ENCODE results near the gene SPTBN1.
"Not testable (repeated sequence)": the region's sequence is repeated elsewhere in the genome, so short reads cannot be mapped to it uniquely, and the experiment has no call there.

Gene SPTBN1

GRCh38 chr2:54691445-54692135, 235.5 kb downstream of the SPTBN1 start:
- in situ Hi-C loops (cut with HindIII; ENCODE audit: low sequenced_read_pairs) = no loop called here
- TF ChIP-seq, protein P1, sequence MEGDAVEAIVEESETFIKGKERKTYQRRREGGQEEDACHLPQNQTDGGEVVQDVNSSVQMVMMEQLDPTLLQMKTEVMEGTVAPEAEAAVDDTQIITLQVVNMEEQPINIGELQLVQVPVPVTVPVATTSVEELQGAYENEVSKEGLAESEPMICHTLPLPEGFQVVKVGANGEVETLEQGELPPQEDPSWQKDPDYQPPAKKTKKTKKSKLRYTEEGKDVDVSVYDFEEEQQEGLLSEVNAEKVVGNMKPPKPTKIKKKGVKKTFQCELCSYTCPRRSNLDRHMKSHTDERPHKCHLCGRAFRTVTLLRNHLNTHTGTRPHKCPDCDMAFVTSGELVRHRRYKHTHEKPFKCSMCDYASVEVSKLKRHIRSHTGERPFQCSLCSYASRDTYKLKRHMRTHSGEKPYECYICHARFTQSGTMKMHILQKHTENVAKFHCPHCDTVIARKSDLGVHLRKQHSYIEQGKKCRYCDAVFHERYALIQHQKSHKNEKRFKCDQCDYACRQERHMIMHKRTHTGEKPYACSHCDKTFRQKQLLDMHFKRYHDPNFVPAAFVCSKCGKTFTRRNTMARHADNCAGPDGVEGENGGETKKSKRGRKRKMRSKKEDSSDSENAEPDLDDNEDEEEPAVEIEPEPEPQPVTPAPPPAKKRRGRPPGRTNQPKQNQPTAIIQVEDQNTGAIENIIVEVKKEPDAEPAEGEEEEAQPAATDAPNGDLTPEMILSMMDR (IDR thresholded peaks at IDR 0.05; ENCODE audit: low read depth, low read length) = no peak
- DNase-seq (ENCODE audit: low read depth, low spot score) = no peak
- no peak overlapping the region for H3K4me3 ChIP-seq (ENCODE audit: low read depth, low read length)

GRCh38 chr2:54692556-54692955, 236.4 kb downstream of the SPTBN1 start:
- in situ Hi-C loops (cut with HindIII; ENCODE audit: low sequenced_read_pairs) = no loop called here
- no peak overlapping the region for H3K4me3 ChIP-seq (ENCODE audit: low read depth, low read length)
- DNase-seq (ENCODE audit: low read depth, low spot score) = no peak
- TF ChIP-seq, protein P1 (IDR thresholded peaks at IDR 0.05; ENCODE audit: low read depth, low read length) = no peak

DNA sequence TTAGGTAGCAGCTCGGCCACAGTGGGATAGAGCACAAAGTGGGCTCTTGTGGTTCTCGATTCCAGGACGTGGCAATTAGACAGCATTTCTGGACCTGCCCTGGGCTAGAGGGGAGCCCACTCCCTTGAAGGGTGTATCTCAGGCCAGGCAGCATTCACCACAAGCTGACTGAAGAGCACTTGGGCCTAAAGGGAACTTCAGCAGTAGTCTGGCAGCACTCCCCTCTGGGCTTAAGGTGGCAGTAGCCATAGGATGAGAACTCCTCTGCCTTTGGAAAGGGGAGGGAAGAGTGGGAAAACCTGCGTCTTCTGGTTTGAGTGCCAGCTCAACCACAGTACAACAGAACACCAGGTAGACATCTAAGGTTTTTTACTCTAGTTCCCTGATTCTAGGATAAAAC, 239.3 kb downstream of the SPTBN1 start:
- no peak for DNase-seq (ENCODE audit: low read depth, low spot score)
- in situ Hi-C loops (cut with HindIII; ENCODE audit: low sequenced_read_pairs) = no loop called here
- H3K4me3 ChIP-seq (ENCODE audit: low read depth, low read length) = no peak overlapping the region
- TF ChIP-seq, protein P1 (IDR thresholded peaks at IDR 0.05; ENCODE audit: low read depth, low read length) = no peak

DNA sequence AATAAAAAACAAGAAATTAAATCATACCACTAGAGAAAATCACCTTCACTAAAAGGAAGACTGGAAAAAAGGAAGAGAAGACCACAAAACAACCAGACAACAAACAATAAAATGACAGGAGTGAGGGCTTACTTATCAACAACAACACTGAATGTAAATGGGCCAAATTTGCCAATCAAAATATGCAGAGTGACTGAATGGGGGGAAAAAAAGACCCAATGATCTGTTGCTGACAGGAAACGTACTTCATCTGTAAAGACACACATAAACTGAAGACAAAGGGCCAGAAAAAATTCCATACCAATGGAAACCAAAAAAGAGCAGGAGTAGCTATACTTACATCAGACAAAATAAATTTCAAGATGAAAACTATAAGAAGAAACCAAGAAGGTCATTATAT, 241.8 kb downstream of the SPTBN1 start:
- no peak for DNase-seq (ENCODE audit: low read depth, low spot score)
- no peak overlapping the region for H3K4me3 ChIP-seq (ENCODE audit: low read depth, low read length)
- in situ Hi-C loops (cut with HindIII; ENCODE audit: low sequenced_read_pairs) = no loop called here
- TF ChIP-seq, protein P1 (IDR thresholded peaks at IDR 0.05; ENCODE audit: low read depth, low read length) = no peak

GRCh38 chr2:54698926-54699325, 242.8 kb downstream of the SPTBN1 start:
- DNase-seq (ENCODE audit: low read depth, low spot score); in situ Hi-C loops (cut with HindIII; ENCODE audit: low sequenced_read_pairs); H3K4me3 ChIP-seq (ENCODE audit: low read depth, low read length): not testable (repeated sequence)

DNA sequence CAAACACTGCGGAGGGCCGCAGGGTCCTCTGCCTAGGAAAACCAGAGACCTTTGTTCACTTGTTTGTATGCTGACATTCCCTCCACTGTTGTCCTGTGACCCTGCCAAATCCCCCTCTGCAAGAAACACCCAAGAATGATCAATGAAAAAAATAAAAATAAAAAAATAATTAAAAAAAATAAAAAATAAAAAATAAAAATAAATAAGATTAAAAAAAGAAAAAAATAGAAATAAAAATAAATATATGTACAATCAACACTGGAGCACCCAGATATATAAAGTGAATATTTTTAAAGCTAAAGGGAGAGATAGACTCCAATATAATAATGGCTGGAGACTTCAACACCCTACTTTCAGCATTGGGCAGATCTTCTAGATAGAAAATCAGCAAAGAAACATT, 243.5 kb downstream of the SPTBN1 start:
- H3K4me3 ChIP-seq (ENCODE audit: low read depth, low read length) = no peak overlapping the region
- in situ Hi-C loops (cut with HindIII; ENCODE audit: low sequenced_read_pairs) = no loop called here
- DNase-seq (ENCODE audit: low read depth, low spot score) = no peak
- TF ChIP-seq, protein P1 (IDR thresholded peaks at IDR 0.05; ENCODE audit: low read depth, low read length) = no peak

DNA sequence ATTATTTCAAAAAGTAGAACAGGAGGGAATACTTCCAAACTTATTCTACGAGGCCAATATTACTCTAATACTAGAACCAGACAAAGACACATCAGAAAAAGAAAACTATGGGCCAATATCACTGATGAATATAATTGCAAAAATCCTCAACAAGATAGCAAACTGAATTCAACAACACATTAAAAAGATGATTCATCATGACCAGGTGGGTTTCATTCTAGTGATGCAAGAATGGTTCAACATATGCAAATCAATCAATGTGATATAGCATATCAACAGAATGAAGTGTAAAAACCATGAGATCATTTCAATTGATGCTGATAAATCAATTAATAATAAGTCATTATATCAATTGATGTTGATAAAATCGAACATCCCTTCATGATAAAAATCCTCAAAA, 244.9 kb downstream of the SPTBN1 start:
- H3K4me3 ChIP-seq (ENCODE audit: low read depth, low read length) = no peak overlapping the region
- TF ChIP-seq, protein P1 (IDR thresholded peaks at IDR 0.05; ENCODE audit: low read depth, low read length) = no peak
- no peak for DNase-seq (ENCODE audit: low read depth, low spot score)
- in situ Hi-C loops (cut with HindIII; ENCODE audit: low sequenced_read_pairs) = no loop called here

Data from astrocyte of the spinal cord (primary cell).